GM21381 (cell line): ENCODE results near the gene TSPAN33.
"Not testable (repeated sequence)": the region's sequence is repeated elsewhere in the genome, so short reads cannot be mapped to it uniquely, and the experiment has no call there.

Experiments used
- ATAC-seq: cut with Tn5 transposase; IDR thresholded peaks from one replicate; pipeline ENCODE4 v1.9.1; 2021; ENCODE audit warnings: mild to moderate bottlenecking, moderate library complexity; ENCODE audit not compliant: unreplicated experiment

The TSPAN33 gene

DNA sequence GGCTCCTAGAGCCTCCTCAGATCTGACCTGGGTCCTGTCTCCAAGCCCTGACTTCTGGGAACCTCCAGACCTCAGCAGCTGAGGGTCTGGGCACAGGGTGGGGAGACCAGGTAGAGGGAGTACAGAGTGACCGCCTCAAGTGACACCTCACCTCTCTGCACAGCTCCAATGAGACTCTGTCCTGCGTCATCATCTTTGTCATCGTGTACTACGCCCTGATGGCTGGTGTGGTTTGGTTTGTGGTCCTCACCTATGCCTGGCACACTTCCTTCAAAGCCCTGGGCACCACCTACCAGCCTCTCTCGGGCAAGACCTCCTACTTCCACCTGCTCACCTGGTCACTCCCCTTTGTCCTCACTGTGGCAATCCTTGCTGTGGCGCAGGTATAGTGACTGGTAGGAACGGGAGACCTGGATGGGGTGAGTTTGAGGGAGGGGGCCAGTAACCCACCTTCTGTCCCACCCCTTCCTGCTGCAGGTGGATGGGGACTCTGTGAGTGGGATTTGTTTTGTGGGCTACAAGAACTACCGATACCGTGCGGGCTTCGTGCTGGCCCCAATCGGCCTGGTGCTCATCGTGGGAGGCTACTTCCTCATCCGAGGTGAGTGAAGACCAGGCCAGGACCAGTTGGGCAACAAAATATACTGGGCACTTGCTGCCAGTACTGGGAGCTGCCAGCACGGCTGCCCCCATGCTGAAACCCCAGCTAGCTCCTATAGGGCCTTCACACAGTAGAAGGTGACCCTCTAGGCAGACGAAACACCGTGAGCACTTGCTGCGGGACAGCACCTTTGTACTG, 61.7 kb downstream of the TSPAN33 start:
- ATAC-seq: no peak

DNA sequence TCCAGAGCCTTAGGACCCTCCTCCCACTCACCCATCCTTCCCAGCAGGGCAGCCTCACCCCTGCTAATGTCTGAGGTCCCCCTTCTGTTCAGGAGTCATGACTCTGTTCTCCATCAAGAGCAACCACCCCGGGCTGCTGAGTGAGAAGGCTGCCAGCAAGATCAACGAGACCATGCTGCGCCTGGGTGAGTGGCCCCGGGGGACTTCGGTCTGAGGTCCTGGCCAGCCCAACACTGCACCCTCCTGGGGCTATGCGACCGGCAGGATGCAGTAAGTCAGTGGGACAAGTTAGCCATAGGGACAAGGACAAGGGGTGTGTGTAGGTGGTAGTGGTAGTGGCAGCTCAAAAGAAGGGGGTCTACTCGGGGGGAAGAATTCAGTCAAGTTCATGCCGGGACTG, 64.2 kb downstream of the TSPAN33 start:
- no peak for ATAC-seq

DNA sequence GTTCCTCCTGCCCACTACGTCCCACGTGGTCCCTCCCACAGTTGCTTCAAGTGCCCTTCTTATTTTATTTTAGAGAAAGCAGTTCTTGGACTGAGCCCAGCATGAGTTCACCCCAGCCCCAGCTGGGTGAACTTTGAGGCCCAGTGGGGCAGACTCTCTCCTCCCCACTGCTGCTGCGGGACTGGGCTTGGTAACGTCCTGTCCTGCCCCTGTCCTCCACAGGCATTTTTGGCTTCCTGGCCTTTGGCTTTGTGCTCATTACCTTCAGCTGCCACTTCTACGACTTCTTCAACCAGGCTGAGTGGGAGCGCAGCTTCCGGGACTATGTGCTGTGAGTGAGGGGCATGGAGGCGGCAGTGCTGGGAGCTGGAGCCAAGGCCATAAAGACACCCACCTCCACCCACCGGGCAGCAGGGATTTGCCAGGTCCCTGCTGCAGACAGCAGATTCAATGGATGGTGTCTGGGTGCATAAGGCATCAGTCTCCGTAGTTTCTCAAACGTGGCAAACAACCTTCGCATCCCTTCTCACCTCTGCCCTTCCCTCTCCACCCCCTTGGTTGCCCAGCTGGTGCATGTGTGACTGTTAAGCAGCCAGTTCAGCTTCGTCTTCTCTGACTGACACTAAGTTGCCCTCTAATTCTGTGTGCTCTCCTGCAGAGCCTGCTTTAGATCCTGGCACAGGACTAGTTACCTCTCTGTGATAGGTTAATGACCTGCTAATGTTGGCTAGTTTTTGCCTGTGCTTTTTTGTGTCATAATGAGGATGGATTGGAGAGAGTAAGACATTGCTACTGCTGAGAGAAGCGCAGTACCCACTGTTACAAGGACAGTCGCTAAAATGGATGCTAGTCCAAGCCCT, 64.8 kb downstream of the TSPAN33 start:
- no peak for ATAC-seq

DNA sequence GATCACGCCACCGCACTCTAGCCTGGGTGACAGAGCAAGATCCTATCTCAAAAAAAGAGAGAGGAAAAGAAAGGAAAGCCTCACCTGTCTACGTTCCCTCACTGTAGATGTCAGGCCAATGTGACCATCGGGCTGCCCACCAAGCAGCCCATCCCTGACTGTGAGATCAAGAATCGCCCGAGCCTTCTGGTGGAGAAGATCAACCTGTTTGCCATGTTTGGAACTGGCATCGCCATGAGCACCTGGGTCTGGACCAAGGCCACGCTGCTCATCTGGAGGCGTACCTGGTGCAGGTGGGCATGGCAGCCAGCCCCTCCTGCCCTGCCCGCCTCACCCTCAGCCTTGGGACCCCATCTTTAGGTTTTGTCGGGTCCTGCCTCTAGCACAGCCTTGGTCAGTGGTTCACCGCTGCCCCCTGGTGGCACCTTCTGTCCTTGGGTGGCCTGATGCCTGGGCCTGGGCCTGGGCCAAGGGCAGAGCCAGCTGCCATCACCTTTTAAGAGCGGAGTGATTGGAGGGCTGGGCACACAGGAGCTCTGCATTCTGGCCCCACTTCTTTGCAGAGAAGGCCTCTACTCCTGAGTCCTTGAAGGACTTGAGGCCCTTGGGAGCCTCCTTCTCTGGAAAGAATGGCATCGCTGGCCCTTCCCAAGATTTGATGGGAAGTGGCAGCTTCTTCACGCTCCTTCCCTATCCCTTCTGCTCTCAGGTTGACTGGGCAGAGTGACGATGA, 65.9 kb downstream of the TSPAN33 start:
- no peak for ATAC-seq

DNA sequence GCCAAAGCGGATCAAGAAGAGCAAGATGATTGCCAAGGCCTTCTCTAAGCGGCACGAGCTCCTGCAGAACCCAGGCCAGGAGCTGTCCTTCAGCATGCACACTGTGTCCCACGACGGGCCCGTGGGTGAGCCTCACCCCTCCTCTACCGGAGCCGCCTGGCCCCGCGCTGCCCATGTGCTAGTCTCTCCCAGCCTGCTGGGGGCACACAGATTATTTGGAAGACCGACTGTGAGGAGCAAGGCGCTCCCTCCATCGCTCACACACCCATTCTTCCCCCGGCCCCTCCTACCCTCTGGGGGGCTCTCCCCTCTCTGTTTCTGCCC, 66.4 kb downstream of the TSPAN33 start:
- ATAC-seq: no peak

DNA sequence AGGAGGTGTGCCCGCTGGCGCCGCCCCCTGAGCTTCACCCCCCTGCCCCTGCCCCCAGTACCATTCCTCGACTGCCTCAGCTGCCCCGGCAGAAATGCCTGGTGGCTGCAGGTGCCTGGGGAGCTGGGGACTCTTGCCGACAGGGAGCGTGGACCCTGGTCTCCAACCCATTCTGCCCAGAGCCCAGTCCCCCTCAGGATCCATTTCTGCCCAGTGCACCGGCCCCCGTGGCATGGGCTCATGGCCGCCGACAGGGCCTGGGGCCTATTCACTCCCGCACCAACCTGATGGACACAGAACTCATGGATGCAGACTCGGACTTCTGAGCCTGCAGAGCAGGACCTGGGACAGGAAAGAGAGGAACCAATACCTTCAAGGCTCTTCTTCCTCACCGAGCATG, 67.6 kb downstream of the TSPAN33 start:
- ATAC-seq: no peak

DNA sequence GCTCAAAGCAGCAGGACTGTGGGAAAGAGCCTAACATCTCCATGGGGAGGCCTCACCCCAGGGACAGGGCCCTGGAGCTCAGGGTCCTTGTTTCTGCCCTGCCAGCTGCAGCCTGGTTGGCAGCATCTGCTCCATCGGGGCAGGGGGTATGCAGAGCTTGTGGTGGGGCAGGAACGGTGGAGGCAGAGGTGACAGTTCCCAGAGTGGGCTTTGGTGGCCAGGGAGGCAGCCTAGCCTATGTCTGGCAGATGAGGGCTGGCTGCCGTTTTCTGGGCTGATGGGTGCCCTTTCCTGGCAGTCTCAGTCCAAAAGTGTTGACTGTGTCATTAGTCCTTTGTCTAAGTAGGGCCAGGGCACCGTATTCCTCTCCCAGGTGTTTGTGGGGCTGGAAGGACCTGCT, 68.1 kb downstream of the TSPAN33 start:
- no peak for ATAC-seq

DNA sequence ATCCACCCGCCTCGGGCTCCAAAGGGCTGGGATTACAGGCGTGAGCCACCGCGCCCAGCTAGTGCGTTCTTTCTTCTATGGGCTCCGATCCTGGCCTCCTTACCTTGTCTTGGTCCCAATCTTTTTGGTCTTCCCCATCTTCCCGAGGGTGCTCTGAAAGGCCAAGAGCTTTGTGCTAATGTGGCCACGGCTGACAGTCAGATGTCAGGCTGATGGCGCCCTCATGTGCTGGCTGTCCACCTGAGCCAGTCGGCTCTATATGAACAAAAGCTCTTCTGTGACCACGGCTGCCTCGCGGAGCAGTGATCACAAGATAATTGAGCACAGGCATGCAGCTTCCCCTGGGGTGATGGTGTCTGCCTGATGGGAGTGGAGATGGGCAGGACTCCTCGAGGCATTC, 69.3 kb downstream of the TSPAN33 start:
- no peak for ATAC-seq

DNA sequence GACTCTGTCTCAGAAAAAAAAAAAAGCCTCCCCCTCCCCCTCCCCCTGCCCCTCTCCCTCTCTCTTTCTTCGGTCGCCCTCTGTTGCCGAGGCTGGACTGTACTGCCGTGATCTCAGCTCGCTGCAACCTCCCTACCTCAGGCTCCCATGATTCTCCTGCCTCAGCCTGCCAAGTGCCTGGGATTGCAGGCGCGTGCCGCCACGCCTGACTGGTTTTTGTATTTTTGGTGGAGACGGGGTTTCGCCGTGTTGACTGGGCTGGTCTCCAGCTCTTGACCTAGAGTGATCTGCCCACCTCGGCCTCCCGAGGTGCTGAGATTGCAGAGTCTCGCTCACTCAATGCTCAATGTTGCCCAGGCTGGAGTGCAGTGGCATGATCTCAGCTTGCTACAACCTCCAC, 71.2 kb downstream of the TSPAN33 start:
- ATAC-seq: not testable (repeated sequence)

DNA sequence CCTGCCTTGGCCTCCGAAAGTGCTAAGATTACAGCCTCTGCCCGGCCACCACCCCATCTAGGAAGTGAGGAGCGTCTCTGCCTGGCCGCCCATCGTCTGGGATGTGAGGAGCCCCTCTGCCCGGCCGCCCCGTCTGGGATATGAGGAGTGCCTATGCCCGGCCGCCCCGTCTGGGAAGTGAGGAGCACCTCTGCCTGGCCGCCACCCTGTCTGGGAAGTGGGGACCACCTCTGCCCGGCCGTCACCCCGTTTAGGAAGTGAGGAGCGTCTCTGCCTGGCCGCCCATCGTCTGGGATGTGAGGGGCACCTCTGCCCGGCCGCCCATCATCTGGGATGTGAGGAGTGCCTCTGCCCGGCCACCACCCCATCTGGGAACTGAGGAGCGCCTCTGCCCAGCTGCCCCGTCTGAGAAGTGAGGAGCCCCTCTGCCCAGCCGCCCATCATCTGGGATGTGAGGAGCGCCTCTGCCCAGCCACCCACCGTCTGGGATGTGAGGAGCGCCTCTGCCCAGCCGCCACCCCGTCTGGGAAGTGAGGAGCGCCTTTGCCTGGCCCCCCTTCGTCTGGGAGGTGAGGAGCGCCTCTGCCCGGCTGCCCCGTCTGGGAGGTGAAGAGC, 71.7 kb downstream of the TSPAN33 start:
- not testable (repeated sequence) for ATAC-seq

DNA sequence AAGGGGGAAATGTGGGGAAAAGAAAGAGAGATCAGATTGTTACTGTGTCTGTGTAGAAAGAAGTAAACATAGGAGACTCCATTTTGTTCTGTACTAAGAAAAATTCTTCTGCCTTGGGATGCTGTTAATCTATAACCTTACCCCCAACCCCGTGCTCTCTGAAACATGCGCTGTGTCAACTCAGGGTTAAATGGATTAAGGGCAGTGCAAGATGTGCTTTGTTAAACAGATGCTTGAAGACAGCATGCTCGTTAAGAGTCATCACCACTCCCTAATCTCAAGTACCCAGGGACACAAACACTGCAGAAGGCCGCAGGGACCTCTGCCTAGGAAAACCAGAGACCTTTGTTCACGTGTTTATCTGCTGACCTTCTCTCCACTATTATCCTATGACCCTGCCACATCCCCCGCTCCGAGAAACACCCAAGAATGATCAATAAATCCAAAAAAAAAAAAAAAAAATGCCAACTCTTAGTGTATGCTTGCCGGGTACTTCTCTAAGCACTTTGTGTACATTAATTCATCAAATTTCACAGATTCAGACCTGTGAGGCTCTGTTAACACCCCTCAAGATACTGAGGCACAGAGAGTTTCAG, 72.4 kb downstream of the TSPAN33 start:
- not testable (repeated sequence) for ATAC-seq

DNA sequence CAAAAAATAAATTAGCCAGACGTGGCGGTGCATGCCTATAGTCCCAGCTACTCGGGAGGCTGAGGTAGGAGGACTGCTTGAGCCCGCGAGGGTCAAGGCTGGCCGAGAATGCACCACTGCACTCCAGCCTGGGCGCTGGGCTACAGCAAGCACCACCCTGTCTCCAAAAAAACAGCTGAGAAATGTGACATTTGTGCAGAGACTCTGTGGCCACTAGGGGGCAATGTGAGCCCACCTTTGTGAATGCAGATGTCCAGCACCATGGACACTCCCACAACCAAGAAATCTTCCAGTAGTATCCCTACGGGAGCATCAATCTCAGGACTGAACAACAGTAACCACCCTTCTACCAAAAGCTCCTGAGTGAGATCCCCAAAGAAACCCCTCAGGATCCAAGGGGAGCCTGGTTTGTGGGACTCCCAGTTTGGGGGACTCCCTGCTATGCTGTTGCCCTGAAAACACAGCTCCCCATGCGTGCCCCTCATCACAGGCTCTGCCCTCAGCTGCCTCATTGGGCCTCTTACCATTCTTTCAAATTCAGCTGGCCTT, 74.1 kb downstream of the TSPAN33 start:
- ATAC-seq: no peak

DNA sequence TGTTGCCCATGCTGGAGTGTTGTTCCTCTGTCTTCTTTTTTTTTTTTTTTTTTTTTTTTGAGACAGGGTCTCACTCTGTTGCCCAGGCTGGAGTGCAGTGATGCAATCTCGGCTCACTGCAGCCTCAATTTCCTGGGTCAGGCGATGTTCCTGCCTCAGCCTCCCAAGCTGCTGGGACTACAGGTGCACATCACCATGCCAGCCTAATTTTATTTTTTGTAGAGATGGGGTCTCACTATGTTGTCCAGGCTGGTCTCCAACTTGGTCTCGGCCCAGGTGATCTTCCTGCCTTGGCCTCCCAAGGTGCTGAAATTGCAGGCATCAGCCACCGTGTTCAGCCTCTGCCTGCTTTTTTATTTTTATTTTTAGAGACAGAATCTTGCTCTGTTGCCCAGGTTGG, 74.7 kb downstream of the TSPAN33 start:
- ATAC-seq: not testable (repeated sequence)
